Fibroblast of villous mesenchyme (primary cell): ENCODE results near the gene ST6GALNAC3. TPM values are rescaled to one million over a fixed set of nuclear protein-coding genes. Genes with fewer than 3 reads are reported as not detected.

Experiments
- DNase-seq: peaks from one replicate; pipeline ENCODE4 v3.0.0-alpha.2; 2010; ENCODE audit warnings: low read depth
- H3K4me3 ChIP-seq: 2 replicates; pipeline ENCODE4 v1.5.1; 2011; ENCODE audit warnings: low read depth, mild to moderate bottlenecking, low read length
- total RNA-seq: library from RNA; depleted of rRNA; stranded (reverse); fragments of >200 nt; gene quantifications from 2 replicates; pipeline ENCODE4 v1.2.3, GENCODE V29; 2012
- TF ChIP-seq, protein P1 (sequence below): IDR thresholded peaks from 2 replicates; pipeline ENCODE4 v1.5.1; 2012; ENCODE audit warnings: low read depth, mild to moderate bottlenecking, low read length; ENCODE audit not compliant: insufficient read depth

The ST6GALNAC3 gene
- total RNA-seq, 1 donor: 1.3 TPM

GRCh38 chr1:76278711-76279100 lies 204.2 kb downstream of the ST6GALNAC3 start:
- no peak overlapping the region for H3K4me3 ChIP-seq
- DNase-seq: no peak
- TF ChIP-seq, protein P1, sequence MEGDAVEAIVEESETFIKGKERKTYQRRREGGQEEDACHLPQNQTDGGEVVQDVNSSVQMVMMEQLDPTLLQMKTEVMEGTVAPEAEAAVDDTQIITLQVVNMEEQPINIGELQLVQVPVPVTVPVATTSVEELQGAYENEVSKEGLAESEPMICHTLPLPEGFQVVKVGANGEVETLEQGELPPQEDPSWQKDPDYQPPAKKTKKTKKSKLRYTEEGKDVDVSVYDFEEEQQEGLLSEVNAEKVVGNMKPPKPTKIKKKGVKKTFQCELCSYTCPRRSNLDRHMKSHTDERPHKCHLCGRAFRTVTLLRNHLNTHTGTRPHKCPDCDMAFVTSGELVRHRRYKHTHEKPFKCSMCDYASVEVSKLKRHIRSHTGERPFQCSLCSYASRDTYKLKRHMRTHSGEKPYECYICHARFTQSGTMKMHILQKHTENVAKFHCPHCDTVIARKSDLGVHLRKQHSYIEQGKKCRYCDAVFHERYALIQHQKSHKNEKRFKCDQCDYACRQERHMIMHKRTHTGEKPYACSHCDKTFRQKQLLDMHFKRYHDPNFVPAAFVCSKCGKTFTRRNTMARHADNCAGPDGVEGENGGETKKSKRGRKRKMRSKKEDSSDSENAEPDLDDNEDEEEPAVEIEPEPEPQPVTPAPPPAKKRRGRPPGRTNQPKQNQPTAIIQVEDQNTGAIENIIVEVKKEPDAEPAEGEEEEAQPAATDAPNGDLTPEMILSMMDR: no peak

DNA sequence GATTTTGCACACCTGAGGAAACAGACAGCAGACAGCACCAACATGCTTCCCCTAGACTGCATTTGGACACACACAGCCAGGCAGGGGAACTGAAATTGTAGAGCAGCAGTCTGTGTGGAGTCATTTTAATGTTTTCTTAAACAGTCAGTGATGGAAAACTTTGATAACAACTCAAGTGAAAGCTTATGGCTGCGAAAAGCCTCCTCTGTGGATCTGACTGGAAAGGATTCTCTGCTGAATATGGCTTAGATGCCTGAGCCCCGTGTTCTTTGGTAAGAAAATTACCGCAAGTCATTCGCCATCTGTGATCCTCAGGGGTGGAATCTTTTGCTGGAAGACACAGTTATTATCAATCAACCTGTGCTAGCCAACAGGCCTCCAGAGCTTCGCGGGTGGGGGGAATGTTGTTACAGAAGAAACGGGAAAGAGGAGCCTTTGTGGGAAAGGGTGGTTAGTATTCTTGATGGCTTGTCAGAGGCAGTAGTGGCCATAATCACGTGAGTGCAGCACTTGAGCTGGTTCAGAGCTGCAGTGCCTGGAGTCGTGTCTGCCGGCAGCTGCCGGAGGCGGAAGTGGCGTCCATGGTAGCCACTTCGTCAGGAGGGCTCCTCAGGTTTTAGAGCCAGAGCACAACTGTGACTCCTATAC lies 204.7 kb downstream of the ST6GALNAC3 start:
- DNase-seq: peak; percentile 5
- peak overlapping the region; percentile 15 for H3K4me3 ChIP-seq
- TF ChIP-seq, protein P1: no peak

- H3K4me3 ChIP-seq: no peak overlapping the region
- TF ChIP-seq, protein P1: no peak
- DNase-seq: no peak
Measured at GRCh38 chr1:76281306-76281705, 206.8 kb downstream of the ST6GALNAC3 start.

DNA sequence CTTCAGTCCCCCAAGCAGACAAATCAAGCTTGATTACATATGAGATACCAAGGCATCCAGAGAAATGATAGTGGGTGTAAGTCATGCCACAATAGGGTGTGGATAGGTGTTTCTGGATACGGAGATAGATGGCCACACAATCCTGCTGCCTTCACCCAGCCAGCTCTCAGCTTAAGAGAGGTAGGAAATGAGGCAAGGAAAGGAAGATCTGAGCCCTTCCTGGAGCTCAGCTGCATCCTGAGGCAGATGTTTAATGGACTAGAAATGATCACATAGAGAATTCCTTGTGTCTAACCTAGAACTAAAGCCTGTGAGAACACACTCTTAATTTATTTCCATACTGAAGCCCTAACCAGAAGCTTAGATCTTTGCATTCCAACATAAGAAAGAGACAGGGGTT lies 210.3 kb downstream of the ST6GALNAC3 start:
- TF ChIP-seq, protein P1: no peak
- no peak overlapping the region for H3K4me3 ChIP-seq
- DNase-seq: no peak

DNA sequence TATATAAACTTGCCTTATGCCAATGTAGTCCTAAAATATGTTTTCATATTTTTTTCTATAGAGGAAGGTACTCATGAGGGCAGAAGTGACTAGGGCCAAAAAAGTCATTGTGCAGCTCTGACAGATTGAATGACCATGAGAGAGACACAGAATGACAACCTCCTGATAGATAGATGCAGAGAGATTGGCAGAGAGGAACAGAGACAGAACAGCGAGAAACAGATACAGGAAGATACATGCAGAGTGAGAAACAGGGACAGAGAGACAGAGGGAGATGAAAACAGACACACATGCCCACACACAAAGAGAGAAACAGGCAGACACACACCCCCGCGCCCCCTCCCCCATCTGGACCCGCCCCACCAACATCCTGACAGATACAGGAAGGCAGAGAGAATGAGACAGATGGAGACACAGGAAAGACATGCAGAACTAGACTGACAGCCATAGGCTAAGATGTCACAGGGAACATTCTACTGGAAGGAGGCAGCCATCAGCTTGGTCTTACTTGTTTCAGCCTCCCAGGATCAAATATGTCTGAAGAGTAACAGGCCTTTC lies 211.1 kb downstream of the ST6GALNAC3 start:
- no peak overlapping the region for H3K4me3 ChIP-seq
- no peak for DNase-seq
- TF ChIP-seq, protein P1: no peak

DNA sequence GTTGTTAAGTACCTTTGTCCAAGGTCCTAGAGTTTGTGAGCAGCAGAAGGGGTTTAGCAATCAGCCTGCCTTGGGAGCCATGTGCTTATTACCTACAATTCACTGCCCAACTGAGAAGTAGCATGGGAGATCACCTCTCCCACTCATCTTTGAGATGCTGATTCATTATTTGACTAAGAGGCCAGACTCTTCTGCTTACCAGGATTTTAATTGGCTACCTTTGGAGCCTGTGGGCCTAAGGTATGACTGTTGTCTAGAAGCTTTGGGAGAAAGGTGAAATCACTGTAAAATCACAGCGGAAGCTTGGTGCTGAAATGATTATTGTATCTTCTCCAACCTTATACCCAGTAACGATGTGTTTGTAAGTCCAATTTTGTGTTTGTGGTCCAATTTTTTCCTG lies 213.4 kb downstream of the ST6GALNAC3 start:
- no peak for DNase-seq
- TF ChIP-seq, protein P1: no peak
- H3K4me3 ChIP-seq: no peak overlapping the region
